HCT116 (cell line): ENCODE measurements around the gene FUT6.

Experiments used
- EZH2 ChIP-seq: fragments of 200-600 bp; sonication (generic); IDR thresholded peaks from 2 replicates; pipeline ENCODE4 v1.6.1; 2017; ENCODE audit warnings: antibody characterized with exemption, mixed run types
- POLR2A ChIP-seq: IDR thresholded peaks from 2 replicates; pipeline ENCODE4 v1.7.0; 2011; ENCODE audit warnings: borderline replicate concordance; ENCODE audit not compliant: insufficient read depth, insufficient read length; ENCODE audit errors: extremely low read depth
- SIN3A ChIP-seq: IDR thresholded peaks from 2 replicates; pipeline ENCODE4 v1.6.1; 2012; ENCODE audit warnings: low read depth
- SP1 ChIP-seq: IDR thresholded peaks from 2 replicates; pipeline ENCODE4 v1.6.1; 2012; ENCODE audit warnings: low read depth
- TCF7L2 ChIP-seq: IDR thresholded peaks from 2 replicates; pipeline ENCODE4 v1.7.0; 2011; ENCODE audit warnings: borderline replicate concordance, inconsistent platforms; ENCODE audit not compliant: insufficient read depth, insufficient read length; ENCODE audit errors: extremely low read depth
- TF ChIP-seq, protein P1 (sequence below): IDR thresholded peaks from 2 replicates; pipeline ENCODE4 v1.6.1; 2012
- TF ChIP-seq, protein P2 (sequence below), 3 experiments: fragments of 200-600 bp in 1 of 3; sonication (generic) in 1 of 3; IDR thresholded peaks in 2 of 3; conservative IDR thresholded peaks in 1 of 3; 2 replicates each; pipeline ENCODE4 v1.5.1; 2012 to 2017; ENCODE audit warnings: low read depth in 2 of 3, low read length in 2 of 3, antibody characterized with exemption in 1 of 3, borderline replicate concordance in 1 of 3, control low read depth in 1 of 3, mild to moderate bottlenecking in 1 of 3, mixed read lengths in 1 of 3, mixed run types in 1 of 3, moderate library complexity in 1 of 3; ENCODE audit not compliant: insufficient read depth in 1 of 3

DNA sequence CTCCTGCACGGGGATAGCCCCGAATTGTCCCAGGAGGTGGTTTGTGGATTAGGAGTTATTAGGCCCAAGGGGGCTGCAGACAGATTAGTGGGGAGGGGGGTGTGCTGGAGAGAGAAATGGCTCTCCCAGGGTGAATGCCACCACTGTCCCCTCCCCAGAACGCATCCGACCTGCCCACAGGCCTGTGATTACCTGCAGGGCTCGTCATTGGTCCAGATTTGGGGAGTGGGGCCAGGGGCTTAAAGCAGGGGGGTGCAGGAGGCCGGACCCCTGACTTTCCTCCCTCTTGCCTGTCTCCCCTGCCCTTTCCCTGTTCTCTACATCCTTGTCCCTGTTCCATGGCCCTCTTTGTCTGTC is 33.4 kb downstream of the FUT6 start:
- TF ChIP-seq, protein P1, sequence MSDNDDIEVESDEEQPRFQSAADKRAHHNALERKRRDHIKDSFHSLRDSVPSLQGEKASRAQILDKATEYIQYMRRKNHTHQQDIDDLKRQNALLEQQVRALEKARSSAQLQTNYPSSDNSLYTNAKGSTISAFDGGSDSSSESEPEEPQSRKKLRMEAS: no peak
- TF ChIP-seq, protein P2, sequence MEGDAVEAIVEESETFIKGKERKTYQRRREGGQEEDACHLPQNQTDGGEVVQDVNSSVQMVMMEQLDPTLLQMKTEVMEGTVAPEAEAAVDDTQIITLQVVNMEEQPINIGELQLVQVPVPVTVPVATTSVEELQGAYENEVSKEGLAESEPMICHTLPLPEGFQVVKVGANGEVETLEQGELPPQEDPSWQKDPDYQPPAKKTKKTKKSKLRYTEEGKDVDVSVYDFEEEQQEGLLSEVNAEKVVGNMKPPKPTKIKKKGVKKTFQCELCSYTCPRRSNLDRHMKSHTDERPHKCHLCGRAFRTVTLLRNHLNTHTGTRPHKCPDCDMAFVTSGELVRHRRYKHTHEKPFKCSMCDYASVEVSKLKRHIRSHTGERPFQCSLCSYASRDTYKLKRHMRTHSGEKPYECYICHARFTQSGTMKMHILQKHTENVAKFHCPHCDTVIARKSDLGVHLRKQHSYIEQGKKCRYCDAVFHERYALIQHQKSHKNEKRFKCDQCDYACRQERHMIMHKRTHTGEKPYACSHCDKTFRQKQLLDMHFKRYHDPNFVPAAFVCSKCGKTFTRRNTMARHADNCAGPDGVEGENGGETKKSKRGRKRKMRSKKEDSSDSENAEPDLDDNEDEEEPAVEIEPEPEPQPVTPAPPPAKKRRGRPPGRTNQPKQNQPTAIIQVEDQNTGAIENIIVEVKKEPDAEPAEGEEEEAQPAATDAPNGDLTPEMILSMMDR (IDR thresholded peaks at IDR 0.05 in 2 of 3, conservative IDR thresholded peaks at IDR 0.05 in 1 of 3; ENCODE audit: borderline replicate concordance in 1 of 3, insufficient read depth in 1 of 3, low read depth in 2 of 3, low read length in 2 of 3): no peak
- TF ChIP-seq POLR2A (no peak), TCF7L2 (no peak), SIN3A (no peak), EZH2 (no peak), SP1 (no peak)
